Colonic mucosa (tissue), 4 donors: Measurements from ENCODE around the gene SNRPA. TPM values are rescaled to one million over a fixed set of nuclear protein-coding genes. Genes with fewer than 3 reads are reported as not detected.
"Not testable (repeated sequence)": the region's sequence is repeated elsewhere in the genome, so short reads cannot be mapped to it uniquely, and the experiment has no call there.

Experiments used
- DNase-seq: peaks from one replicate; pipeline ENCODE4 v3.0.0-alpha.2; 2020
- H3K27ac ChIP-seq: fragments of 200-600 bp; one replicate; pipeline ENCODE4 v1.8.0; 2021
- H3K27me3 ChIP-seq: fragments of 200-600 bp; one replicate; pipeline ENCODE4 v1.8.0; 2021
- H3K36me3 ChIP-seq: fragments of 200-600 bp; one replicate; pipeline ENCODE4 v1.8.0; 2021
- H3K4me1 ChIP-seq: fragments of 200-600 bp; one replicate; pipeline ENCODE4 v1.8.0; 2021; ENCODE audit warnings: mild to moderate bottlenecking
- H3K4me3 ChIP-seq: fragments of 200-600 bp; one replicate; pipeline ENCODE4 v1.8.0; 2021
- H3K9ac ChIP-seq, 2 donors: one replicate each; pipeline ENCODE4 v1.7.0; 2013; ENCODE audit warnings: control low read depth in 2 of 2, low read depth in 2 of 2, low read length in 2 of 2
- H3K9me3 ChIP-seq: fragments of 200-600 bp; one replicate; pipeline ENCODE4 v1.8.0; 2021
- CTCF ChIP-seq: fragments of 200-600 bp; IDR thresholded peaks from one replicate; pipeline ENCODE4 v1.8.0; 2022; ENCODE audit warnings: antibody characterized with exemption, mild to moderate bottlenecking
- intact Hi-C: fragments of 100-400 bp; cut with DNase I; formaldehyde crosslinking; loops from one replicate; pipeline ENCODE4 v1.14.1; 2022
- total RNA-seq, 2 donors: library from RNA; stranded (reverse); fragmentation: NEBNext Ultra II Directional in 1 of 2; extraction: Animal tissue kit (Norgen Biotek cat#: 25700) in 1 of 2; gene quantifications; one replicate each; pipeline ENCODE4 v1.2.1, GENCODE V29; 2021
- donor health status: healthy.
- donor health status: DM: no; HTN: no; CAD: no.
- donor health status: DM: no; HTN: no; CAD: no.

The SNRPA gene
- total RNA-seq, 2 donors from 2014 or later: 56.0 to 126 TPM

- Histone ChIP-seq H3K27me3 (no peaks in the 10 kb centered on the region), H3K9ac (no peak overlapping the region), H3K36me3 (no peaks in the 10 kb centered on the region), H3K4me3 (no peak overlapping the region), H3K27ac (no peak overlapping the region), H3K9me3 (no peaks in the 10 kb centered on the region), H3K4me1 (peaks cover 3% of the 10 kb centered on the region)
- TF ChIP-seq CTCF: no peak
- intact Hi-C loops: no loop called here
- DNase-seq: no peak
Measured at GRCh38 chr19:40781140-40781539, 30.1 kb downstream of the SNRPA start.

GRCh38 chr19:40783711-40784110, 32.7 kb downstream of the SNRPA start:
- intact Hi-C loops: no loop called here
- Histone ChIP-seq H3K4me1 (no peaks in the 10 kb centered on the region), H3K4me3 (no peak overlapping the region), H3K9me3 (no peaks in the 10 kb centered on the region), H3K27ac (no peak overlapping the region), H3K9ac (no peak overlapping the region), H3K27me3 (no peaks in the 10 kb centered on the region), H3K36me3 (no peaks in the 10 kb centered on the region)
- DNase-seq: no peak
- TF ChIP-seq CTCF: no peak

GRCh38 chr19:40784146-40784545, 33.1 kb downstream of the SNRPA start:
- H3K27me3 ChIP-seq, H3K9ac ChIP-seq, H3K27ac ChIP-seq, intact Hi-C loops, H3K36me3 ChIP-seq, H3K9me3 ChIP-seq, DNase-seq, H3K4me1 ChIP-seq, H3K4me3 ChIP-seq: not testable (repeated sequence)

GRCh38 chr19:40785526-40785925, 34.5 kb downstream of the SNRPA start:
- H3K36me3 ChIP-seq: no peaks in the 10 kb centered on the region
- no peak overlapping the region for H3K27ac ChIP-seq
- DNase-seq: no peak
- H3K9me3 ChIP-seq: no peaks in the 10 kb centered on the region
- H3K4me1 ChIP-seq: no peaks in the 10 kb centered on the region
- no peaks in the 10 kb centered on the region for H3K27me3 ChIP-seq
- no peak for TF ChIP-seq CTCF
- intact Hi-C loops: no loop called here
- H3K4me3 ChIP-seq: no peak overlapping the region
- H3K9ac ChIP-seq: no peak overlapping the region

- H3K9ac ChIP-seq: no peak overlapping the region
- H3K27ac ChIP-seq: no peak overlapping the region
- no peaks in the 10 kb centered on the region for H3K27me3 ChIP-seq
- no peaks in the 10 kb centered on the region for H3K36me3 ChIP-seq
- no peak overlapping the region for H3K4me3 ChIP-seq
- H3K9me3 ChIP-seq: no peaks in the 10 kb centered on the region
- no peaks in the 10 kb centered on the region for H3K4me1 ChIP-seq
- no peak for TF ChIP-seq CTCF
- intact Hi-C loops: no loop called here
- no peak for DNase-seq
Measured at GRCh38 chr19:40786060-40787037, 35.3 kb downstream of the SNRPA start.

GRCh38 chr19:40791349-40791748, 40.3 kb downstream of the SNRPA start:
- Histone ChIP-seq H3K4me3 (no peak overlapping the region), H3K27me3 (no peaks in the 10 kb centered on the region), H3K27ac (peak overlapping the region; percentile 81), H3K9ac (peak overlapping the region in 1 of 2 donors; percentile 34), H3K4me1 (no peaks in the 10 kb centered on the region), H3K36me3 (no peaks in the 10 kb centered on the region), H3K9me3 (no peaks in the 10 kb centered on the region)
- intact Hi-C loops: no loop called here
- DNase-seq: no peak
- no peak for TF ChIP-seq CTCF
